ENCODE data around the gene PRPH2. TPM values are rescaled to one million over a fixed set of nuclear protein-coding genes. Genes with fewer than 3 reads are reported as not detected.
A peak's percentile ranks its signal among the peaks of the same experiment; 100 is the strongest.

Gene PRPH2
- total and polyA plus RNA-seq, 2 of the 13 experiments (the other 11 are each of a cell fraction or from before 2014, with no cell fraction given): 0.03 to 0.04 TPM

GRCh38 chr6:42746463-42747391 is 24.3 kb upstream of the PRPH2 start (continued):
- TF ChIP-seq ZHX2 (IDR thresholded peaks at IDR 0.05; ENCODE audit: low read depth) (no peak), ZHX2 (CRISPR knock-in tag; IDR thresholded peaks at IDR 0.05; ENCODE audit: borderline replicate concordance) (no peak), ATAD3A (CRISPR knock-in tag; IDR thresholded peaks at IDR 0.05) (no peak), ZNF260 (CRISPR knock-in tag; IDR thresholded peaks at IDR 0.05; ENCODE audit: borderline replicate concordance, low read depth) (no peak), MAFK (conservative IDR thresholded peaks at IDR 0.05 in 1 of 2, IDR thresholded peaks at IDR 0.05 in 1 of 2; ENCODE audit: low read length in 2 of 2) (no peak), ARID2 (CRISPR knock-in tag; IDR thresholded peaks at IDR 0.05; ENCODE audit: borderline replicate concordance) (peak; percentile 91; the same call in 1 of the 2 replicates), CREB3 (CRISPR knock-in tag; IDR thresholded peaks at IDR 0.05) (no peak), GPBP1L1 (CRISPR knock-in tag; IDR thresholded peaks at IDR 0.05) (no peak), SKI (IDR thresholded peaks at IDR 0.05; ENCODE audit: partially characterized antibody) (no peak), ZNF367 (CRISPR knock-in tag; IDR thresholded peaks at IDR 0.05; ENCODE audit: borderline replicate concordance) (no peak), ZNF326 (CRISPR knock-in tag; IDR thresholded peaks at IDR 0.05; ENCODE audit: borderline replicate concordance) (no peak), E2F1 (CRISPR knock-in tag; IDR thresholded peaks at IDR 0.05) (no peak; the same call in 1 of the 2 replicates), ZNF251 (CRISPR knock-in tag; IDR thresholded peaks at IDR 0.05) (no peak), ZBTB4 (CRISPR knock-in tag; IDR thresholded peaks at IDR 0.05; ENCODE audit: borderline replicate concordance) (peak; percentile 13; the same call in 1 of the 2 replicates), SP2 (CRISPR knock-in tag; IDR thresholded peaks at IDR 0.05) (peak; percentile 35; the same call in 1 of the 2 replicates)
